RWPE2 (cell line): ENCODE measurements around the gene KIF19.

Experiments
- ATAC-seq: fragments of 200-7000 bp; cut with Tn5 transposase; 3 replicates; pipeline ENCODE4 v1.9.1; 2021; ENCODE audit warnings: low read depth
- DNase-seq: peaks from one replicate; pipeline ENCODE4 v3.0.0-alpha.2; 2020; ENCODE audit warnings: low spot score
- H3K27ac ChIP-seq: fragments of 450-650 bp; 2 replicates; pipeline ENCODE4 v1.5.1; 2017; ENCODE audit warnings: mild to moderate bottlenecking; ENCODE audit not compliant: poor library complexity, severe bottlenecking
- H3K27me3 ChIP-seq: fragments of 250-450 bp; sonication (Bioruptor Pico); 2 replicates; pipeline ENCODE4 v1.5.1; 2021; ENCODE audit warnings: mild to moderate bottlenecking, moderate library complexity; ENCODE audit not compliant: insufficient read depth, poor library complexity, severe bottlenecking
- H3K36me3 ChIP-seq: fragments of 250-450 bp; sonication (Bioruptor Pico); 2 replicates; pipeline ENCODE4 v1.5.1; 2020; ENCODE audit warnings: low read depth, mild to moderate bottlenecking, moderate library complexity
- H3K4me1 ChIP-seq: fragments of 250-450 bp; sonication (Bioruptor Pico); 2 replicates; pipeline ENCODE4 v1.5.1; 2021; ENCODE audit warnings: mild to moderate bottlenecking, moderate library complexity; ENCODE audit not compliant: insufficient read depth, poor library complexity, severe bottlenecking
- H3K4me3 ChIP-seq: fragments of 250-450 bp; sonication (Bioruptor Pico); 2 replicates; pipeline ENCODE4 v1.5.1; 2021; ENCODE audit warnings: mild to moderate bottlenecking, moderate library complexity; ENCODE audit not compliant: severe bottlenecking
- H3K9me3 ChIP-seq: fragments of 250-450 bp; sonication (Bioruptor Pico); 2 replicates; pipeline ENCODE4 v1.5.1; 2021; ENCODE audit warnings: mild to moderate bottlenecking, moderate library complexity; ENCODE audit not compliant: severe bottlenecking
- TF ChIP-seq, protein P1 (sequence below): fragments of 450-650 bp; IDR thresholded peaks from one replicate; pipeline ENCODE4 v1.5.1; 2017; ENCODE audit warnings: mild to moderate bottlenecking, moderate library complexity; ENCODE audit not compliant: poor library complexity, severe bottlenecking

Gene KIF19

DNA sequence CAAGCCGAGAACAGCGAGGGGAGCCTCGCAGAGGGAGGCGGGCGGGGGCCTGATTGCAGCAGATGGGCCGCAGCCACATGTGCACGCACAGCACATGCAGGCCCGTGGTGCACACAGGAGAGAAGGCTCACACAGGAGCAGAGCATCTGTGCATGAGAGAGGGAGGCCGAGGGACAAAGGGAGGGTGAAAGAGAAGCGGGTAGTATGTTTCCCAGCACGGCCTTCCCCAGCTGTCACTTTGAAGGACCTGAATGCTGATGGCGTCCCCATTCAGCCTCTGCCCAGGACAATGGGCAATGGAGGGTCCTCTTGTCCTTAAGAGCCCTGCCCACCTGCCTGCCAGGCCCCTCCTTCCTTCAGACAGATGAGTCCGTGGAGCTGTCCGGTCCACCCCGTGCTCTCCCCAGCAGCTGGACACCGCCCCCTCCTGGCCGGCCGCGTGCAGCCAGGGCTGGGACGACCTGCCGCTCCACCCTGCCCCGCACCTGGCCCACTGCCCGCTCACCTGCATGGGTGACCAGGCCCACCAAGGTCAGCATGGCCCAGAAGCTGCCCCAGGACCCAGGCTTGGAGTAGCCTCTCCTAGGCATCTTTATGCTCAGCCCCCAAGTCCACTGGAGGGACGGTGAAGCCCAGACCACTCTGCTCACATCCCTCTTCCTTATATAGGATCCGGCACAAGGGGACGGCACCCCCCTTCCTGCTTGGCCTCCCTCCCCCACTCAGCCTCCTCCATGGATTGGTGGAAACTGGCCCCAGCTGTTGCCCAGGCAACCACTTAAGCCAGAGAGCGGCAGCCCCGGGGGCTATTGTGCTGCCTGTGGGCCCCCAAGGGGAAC lies 35.4 kb downstream of the KIF19 start, which contains the start of gene BTBD17:
BTBD17 (minus strand) TSS at position 639 of the 839 bp plus-strand sequence; CDS start at position 590, 49 bp downstream.
- peak; percentile 74 for ATAC-seq

GRCh38 chr17:74362069-74362405 lies 36.0 kb downstream of the KIF19 start:
- ATAC-seq: no peak
- no peak overlapping the region for H3K27ac ChIP-seq
- H3K4me1 ChIP-seq: no peaks in the 10 kb centered on the region
- TF ChIP-seq, protein P1, sequence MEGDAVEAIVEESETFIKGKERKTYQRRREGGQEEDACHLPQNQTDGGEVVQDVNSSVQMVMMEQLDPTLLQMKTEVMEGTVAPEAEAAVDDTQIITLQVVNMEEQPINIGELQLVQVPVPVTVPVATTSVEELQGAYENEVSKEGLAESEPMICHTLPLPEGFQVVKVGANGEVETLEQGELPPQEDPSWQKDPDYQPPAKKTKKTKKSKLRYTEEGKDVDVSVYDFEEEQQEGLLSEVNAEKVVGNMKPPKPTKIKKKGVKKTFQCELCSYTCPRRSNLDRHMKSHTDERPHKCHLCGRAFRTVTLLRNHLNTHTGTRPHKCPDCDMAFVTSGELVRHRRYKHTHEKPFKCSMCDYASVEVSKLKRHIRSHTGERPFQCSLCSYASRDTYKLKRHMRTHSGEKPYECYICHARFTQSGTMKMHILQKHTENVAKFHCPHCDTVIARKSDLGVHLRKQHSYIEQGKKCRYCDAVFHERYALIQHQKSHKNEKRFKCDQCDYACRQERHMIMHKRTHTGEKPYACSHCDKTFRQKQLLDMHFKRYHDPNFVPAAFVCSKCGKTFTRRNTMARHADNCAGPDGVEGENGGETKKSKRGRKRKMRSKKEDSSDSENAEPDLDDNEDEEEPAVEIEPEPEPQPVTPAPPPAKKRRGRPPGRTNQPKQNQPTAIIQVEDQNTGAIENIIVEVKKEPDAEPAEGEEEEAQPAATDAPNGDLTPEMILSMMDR: no peak
- H3K27me3 ChIP-seq: peaks cover 38% of the 10 kb centered on the region
- no peak overlapping the region for H3K4me3 ChIP-seq
- H3K36me3 ChIP-seq: no peaks in the 10 kb centered on the region
- no peaks in the 10 kb centered on the region for H3K9me3 ChIP-seq
- no peak for DNase-seq

More for the DNA sequence above, 35.4 kb downstream of the KIF19 start, which contains the start of gene BTBD17:
- no peak within 1 kb of the TSS for H3K27ac ChIP-seq
- no peaks in the 10 kb centered on the region for H3K4me1 ChIP-seq
- no peak within 1 kb of the TSS for H3K4me3 ChIP-seq
- H3K36me3 ChIP-seq: no peaks in the 10 kb centered on the region
- peaks cover 44% of the 10 kb centered on the region for H3K27me3 ChIP-seq
- peak; percentile 65 for DNase-seq
- H3K9me3 ChIP-seq: no peaks in the 10 kb centered on the region
- TF ChIP-seq, protein P1: peak; percentile 71

DNA sequence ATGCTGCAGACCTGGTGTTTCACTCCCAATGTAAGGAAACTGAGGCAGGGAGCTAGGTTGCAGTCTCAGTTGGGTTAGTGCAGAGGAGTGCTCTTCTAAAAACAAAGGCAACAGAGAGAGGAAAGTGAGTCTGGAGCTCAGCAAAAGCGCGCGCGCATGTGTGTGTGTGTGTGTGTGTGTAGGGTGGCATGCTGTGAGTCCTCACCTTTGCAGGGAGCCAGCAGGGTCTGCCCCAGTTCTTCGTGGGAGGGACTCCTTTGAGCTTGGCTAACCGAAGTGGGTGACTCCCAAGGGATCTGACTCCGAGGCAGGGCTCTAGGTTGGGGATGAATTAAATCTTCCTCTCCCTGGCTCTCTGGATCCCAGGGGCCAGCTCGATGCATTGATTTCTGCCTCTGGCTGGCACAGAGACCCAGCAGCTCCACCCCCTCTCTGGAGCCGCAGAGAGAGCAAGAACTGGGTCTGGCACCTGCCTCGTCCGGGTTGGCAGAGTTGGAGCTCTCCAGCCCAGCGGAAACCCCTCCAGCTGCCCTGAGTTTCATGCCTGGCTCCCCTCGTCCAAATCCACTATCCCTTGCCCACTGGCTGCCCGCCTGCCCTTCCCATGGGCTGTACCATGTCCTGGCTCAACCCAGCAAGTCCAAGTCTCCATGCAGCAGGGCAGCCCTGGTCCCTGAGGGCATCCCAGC lies 36.9 kb downstream of the KIF19 start:
- H3K27me3 ChIP-seq: peaks cover 29% of the 10 kb centered on the region
- DNase-seq: no peak
- ATAC-seq: peak; percentile 11; the same call in 1 of the 3 replicates
- no peak overlapping the region for H3K27ac ChIP-seq
- H3K9me3 ChIP-seq: no peaks in the 10 kb centered on the region
- H3K4me3 ChIP-seq: no peak overlapping the region
- no peaks in the 10 kb centered on the region for H3K36me3 ChIP-seq
- no peaks in the 10 kb centered on the region for H3K4me1 ChIP-seq
- TF ChIP-seq, protein P1: no peak

GRCh38 chr17:74367206-74367605 lies 41.2 kb downstream of the KIF19 start, which contains the start of gene GPR142:
Gene GPR142 (plus strand): TSS chr17:74367506. CDS start chr17:74369541, 2,035 bp downstream.
- Histone ChIP-seq H3K27ac (no peak within 1 kb of the TSS), H3K36me3 (no peaks in the 10 kb centered on the region), H3K4me1 (no peaks in the 10 kb centered on the region), H3K4me3 (no peak within 1 kb of the TSS), H3K27me3 (peaks cover 4% of the 10 kb centered on the region), H3K9me3 (no peaks in the 10 kb centered on the region)
- TF ChIP-seq, protein P1: no peak
- ATAC-seq: no peak
- DNase-seq: no peak
